ENCODE data around the gene PIK3R5. TPM values are rescaled to one million over a fixed set of nuclear protein-coding genes. Genes with fewer than 3 reads are reported as not detected.

Gene PIK3R5
- total RNA-seq, 1 donor from 2014 or later = 0.90 TPM

- no peak overlapping the region for H3K4me3 Mint-ChIP-seq
- H3K27ac ChIP-seq = no peak overlapping the region
- H3K9ac ChIP-seq = no peak overlapping the region
- no peak for DNase-seq (ENCODE audit: low spot score)
- no peak overlapping the region for H2AFZ ChIP-seq (replicated peaks)
- H3K36me3 Mint-ChIP-seq = no peaks in the 10 kb centered on the region
- H3K27me3 Mint-ChIP-seq (ENCODE audit: insufficient read depth, low read depth) = peaks cover 22% of the 10 kb centered on the region
- peaks cover 7% of the 10 kb centered on the region for H3K4me1 Mint-ChIP-seq
- no peak overlapping the region for H3K4me2 ChIP-seq
- no peaks in the 10 kb centered on the region for H3K27me3 ChIP-seq
- peaks cover 7% of the 10 kb centered on the region for H3K9me3 ChIP-seq (ENCODE audit: low read depth)
- peaks cover 12% of the 10 kb centered on the region for H3K9me3 Mint-ChIP-seq
- no peaks in the 10 kb centered on the region for H3F3A ChIP-seq (ENCODE audit: low read depth)
- H3K27ac Mint-ChIP-seq = no peak overlapping the region
- H3K4me3 ChIP-seq = no peak overlapping the region
- H4K20me1 ChIP-seq (ENCODE audit: low read depth) = no peaks in the 10 kb centered on the region
- H3K4me1 ChIP-seq = peaks cover 11% of the 10 kb centered on the region
- no peak for TF ChIP-seq EZH2phosphoT487 (IDR thresholded peaks at IDR 0.05)
- TF ChIP-seq, protein P1, sequence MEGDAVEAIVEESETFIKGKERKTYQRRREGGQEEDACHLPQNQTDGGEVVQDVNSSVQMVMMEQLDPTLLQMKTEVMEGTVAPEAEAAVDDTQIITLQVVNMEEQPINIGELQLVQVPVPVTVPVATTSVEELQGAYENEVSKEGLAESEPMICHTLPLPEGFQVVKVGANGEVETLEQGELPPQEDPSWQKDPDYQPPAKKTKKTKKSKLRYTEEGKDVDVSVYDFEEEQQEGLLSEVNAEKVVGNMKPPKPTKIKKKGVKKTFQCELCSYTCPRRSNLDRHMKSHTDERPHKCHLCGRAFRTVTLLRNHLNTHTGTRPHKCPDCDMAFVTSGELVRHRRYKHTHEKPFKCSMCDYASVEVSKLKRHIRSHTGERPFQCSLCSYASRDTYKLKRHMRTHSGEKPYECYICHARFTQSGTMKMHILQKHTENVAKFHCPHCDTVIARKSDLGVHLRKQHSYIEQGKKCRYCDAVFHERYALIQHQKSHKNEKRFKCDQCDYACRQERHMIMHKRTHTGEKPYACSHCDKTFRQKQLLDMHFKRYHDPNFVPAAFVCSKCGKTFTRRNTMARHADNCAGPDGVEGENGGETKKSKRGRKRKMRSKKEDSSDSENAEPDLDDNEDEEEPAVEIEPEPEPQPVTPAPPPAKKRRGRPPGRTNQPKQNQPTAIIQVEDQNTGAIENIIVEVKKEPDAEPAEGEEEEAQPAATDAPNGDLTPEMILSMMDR (IDR thresholded peaks at IDR 0.05) = no peak
- no peak for TF ChIP-seq EZH2 (IDR thresholded peaks at IDR 0.05)
- H3K79me2 ChIP-seq (ENCODE audit: low read depth) = no peaks in the 10 kb centered on the region
- H3K36me3 ChIP-seq = no peaks in the 10 kb centered on the region
These were observed 51.6 kb downstream of the PIK3R5 start for GRCh38 chr17:8913879-8914278.

DNA sequence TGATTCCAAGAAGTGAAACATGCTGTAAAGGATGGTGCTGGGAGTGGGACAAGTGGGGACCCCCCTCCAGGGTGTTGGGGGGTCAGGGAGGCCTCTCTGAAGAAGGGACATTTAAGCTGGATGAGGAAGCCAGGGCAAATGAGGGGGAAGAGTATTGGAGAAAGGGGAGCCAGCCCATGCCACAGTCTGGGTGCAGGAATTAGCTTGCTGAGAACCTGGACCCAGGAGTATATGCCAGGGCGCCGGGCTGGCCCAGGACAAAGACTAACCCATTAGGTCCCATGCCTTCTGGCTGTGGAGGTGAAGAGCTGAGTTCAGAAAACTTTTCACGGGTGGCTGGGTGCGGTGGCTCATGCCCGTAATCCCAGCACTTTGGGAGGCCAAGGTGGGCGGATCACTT, 52.4 kb downstream of the PIK3R5 start:
- H3K27ac ChIP-seq = no peak overlapping the region
- H4K20me1 ChIP-seq (ENCODE audit: low read depth) = no peaks in the 10 kb centered on the region
- no peaks in the 10 kb centered on the region for H3K36me3 ChIP-seq
- peak overlapping the region; percentile 76 for H2AFZ ChIP-seq (replicated peaks)
- H3K9ac ChIP-seq = no peak overlapping the region
- no peak for DNase-seq (ENCODE audit: low spot score)
- Mint-ChIP-seq H3K36me3 (no peaks in the 10 kb centered on the region), H3K4me1 (peaks cover 7% of the 10 kb centered on the region), H3K4me3 (no peak overlapping the region), H3K9me3 (peaks cover 11% of the 10 kb centered on the region), H3K27me3 (ENCODE audit: insufficient read depth, low read depth) (peaks cover 22% of the 10 kb centered on the region), H3K27ac (no peak overlapping the region)
- H3K4me3 ChIP-seq = no peak overlapping the region
- TF ChIP-seq, protein P1 (IDR thresholded peaks at IDR 0.05) = no peak
- TF ChIP-seq EZH2 (IDR thresholded peaks at IDR 0.05) = no peak
- no peak for TF ChIP-seq EZH2phosphoT487 (IDR thresholded peaks at IDR 0.05)
- H3K9me3 ChIP-seq (ENCODE audit: low read depth) = peaks cover 7% of the 10 kb centered on the region
- no peaks in the 10 kb centered on the region for H3F3A ChIP-seq (ENCODE audit: low read depth)
- H3K27me3 ChIP-seq = no peaks in the 10 kb centered on the region
- H3K4me2 ChIP-seq = peak overlapping the region; percentile 35
- H3K4me1 ChIP-seq = peaks cover 11% of the 10 kb centered on the region
- H3K79me2 ChIP-seq (ENCODE audit: low read depth) = no peaks in the 10 kb centered on the region

DNA sequence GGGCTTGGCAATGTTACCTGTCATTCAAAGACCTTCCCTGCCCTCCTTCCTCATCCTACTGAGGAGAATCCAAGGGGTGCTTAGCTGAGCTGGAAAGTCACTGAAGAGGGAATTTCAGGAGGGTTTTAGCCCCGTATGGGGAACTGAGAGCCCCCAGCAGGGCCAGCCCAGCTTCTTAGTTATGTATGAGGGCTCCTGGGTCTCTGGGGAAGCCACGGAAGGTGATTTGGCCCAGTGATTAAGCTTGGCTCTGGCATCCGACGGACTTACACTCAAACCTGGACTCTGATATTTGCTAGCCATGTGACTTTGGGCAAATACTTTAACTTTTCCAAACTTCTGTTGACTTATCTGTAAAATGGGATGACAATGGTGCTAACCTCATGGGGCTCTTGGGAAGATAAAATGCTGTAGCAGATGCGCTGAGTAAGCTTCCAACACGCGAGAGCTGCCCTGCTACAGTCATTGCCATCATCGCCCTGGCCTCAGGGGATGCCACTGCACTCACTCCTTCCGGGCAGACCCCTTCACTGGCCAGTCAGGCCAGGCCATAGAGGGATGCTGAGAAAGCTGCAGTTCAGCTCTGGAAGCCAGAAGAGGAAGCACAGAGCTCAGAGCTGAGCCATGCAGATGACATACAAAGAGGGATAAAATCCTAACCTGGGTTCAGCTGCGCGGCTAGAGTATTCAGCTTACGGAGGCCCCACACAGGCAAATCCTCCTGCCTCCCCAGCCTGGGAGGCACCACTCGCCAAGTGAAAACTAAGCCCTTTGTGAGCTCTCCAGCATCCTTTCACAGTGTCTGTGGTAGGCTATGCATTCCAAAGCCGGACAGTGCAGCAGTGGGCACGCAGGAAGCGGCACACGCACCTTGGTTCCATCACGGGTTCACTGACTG, 53.2 kb downstream of the PIK3R5 start:
- H3K79me2 ChIP-seq (ENCODE audit: low read depth) = no peaks in the 10 kb centered on the region
- H3K27me3 Mint-ChIP-seq (ENCODE audit: insufficient read depth, low read depth) = peaks cover 17% of the 10 kb centered on the region
- no peak overlapping the region for H3K4me3 ChIP-seq
- DNase-seq (ENCODE audit: low spot score) = peak; percentile 61
- peak overlapping the region; percentile 23 for H3K27ac Mint-ChIP-seq
- no peak overlapping the region for H3K9ac ChIP-seq
- no peak overlapping the region for H3K27ac ChIP-seq
- peak overlapping the region; percentile 35 for H3K4me2 ChIP-seq
- H3K36me3 Mint-ChIP-seq = no peaks in the 10 kb centered on the region
- no peaks in the 10 kb centered on the region for H3K27me3 ChIP-seq
- H3K4me1 ChIP-seq = peaks cover 11% of the 10 kb centered on the region
- H3K9me3 Mint-ChIP-seq = peaks cover 6% of the 10 kb centered on the region
- H3K4me1 Mint-ChIP-seq = peaks cover 7% of the 10 kb centered on the region
- H3K9me3 ChIP-seq (ENCODE audit: low read depth) = no peaks in the 10 kb centered on the region
- H4K20me1 ChIP-seq (ENCODE audit: low read depth) = no peaks in the 10 kb centered on the region
- H2AFZ ChIP-seq (replicated peaks) = peak overlapping the region; percentile 76
- H3K4me3 Mint-ChIP-seq = peak overlapping the region; percentile 41
- no peak for TF ChIP-seq EZH2 (IDR thresholded peaks at IDR 0.05)
- TF ChIP-seq, protein P1 (IDR thresholded peaks at IDR 0.05) = no peak
- TF ChIP-seq EZH2phosphoT487 (IDR thresholded peaks at IDR 0.05) = no peak
- no peaks in the 10 kb centered on the region for H3K36me3 ChIP-seq
- no peaks in the 10 kb centered on the region for H3F3A ChIP-seq (ENCODE audit: low read depth)
